ENCODE data around the gene NACC1. TPM values are rescaled to one million over a fixed set of nuclear protein-coding genes. Genes with fewer than 3 reads are reported as not detected.

NACC1 gene
- total RNA-seq, 1 donor from 2014 or later, result 26.7 TPM

DNA sequence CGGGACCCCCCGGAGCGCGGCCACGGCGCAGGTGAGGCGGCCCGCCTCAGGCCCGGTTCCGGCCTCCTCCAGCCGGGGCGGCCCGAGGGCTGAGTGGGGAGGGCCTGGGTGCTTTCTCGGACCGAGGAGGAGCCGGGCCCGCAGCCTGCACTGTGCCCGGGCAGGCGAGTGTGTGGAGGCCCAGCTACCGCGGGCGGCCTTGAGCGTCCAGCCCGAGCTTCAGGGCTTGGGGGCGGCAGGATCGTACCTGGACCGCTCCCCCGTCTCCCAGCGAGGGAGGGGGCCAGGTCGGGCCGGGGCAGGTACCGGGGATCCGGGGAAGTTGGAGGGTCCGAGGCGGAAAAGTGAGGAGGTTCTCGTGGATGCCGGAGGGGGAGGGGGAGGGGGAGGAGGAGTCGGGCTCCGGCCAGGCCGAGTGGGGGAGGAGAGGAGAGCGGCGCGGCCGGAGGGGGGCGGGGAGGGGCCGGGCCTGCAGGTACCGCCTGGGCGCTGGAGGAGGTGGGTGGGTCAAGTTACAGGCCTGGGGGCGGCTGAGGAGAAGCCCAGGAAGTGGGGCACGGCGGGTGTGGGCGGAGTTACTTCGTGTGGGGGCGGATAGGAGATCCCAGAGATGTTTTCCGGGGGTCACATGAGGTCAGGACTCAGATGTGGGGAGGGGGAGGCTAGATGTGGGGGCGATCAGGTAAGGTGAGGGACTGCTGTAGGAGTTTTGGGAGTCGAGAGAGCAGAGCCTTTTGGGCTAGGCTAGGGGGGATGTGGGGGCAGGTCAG lies 545 bp downstream of the NACC1 start:
- DNase-seq (ENCODE audit: low spot score) (peak; percentile 63), ATAC-seq (peak; percentile 29)

- ATAC-seq (no peak), DNase-seq (ENCODE audit: low spot score) (no peak)
Observed at GRCh38 chr19:13119627-13120026, 1.6 kb downstream of the NACC1 start.

DNA sequence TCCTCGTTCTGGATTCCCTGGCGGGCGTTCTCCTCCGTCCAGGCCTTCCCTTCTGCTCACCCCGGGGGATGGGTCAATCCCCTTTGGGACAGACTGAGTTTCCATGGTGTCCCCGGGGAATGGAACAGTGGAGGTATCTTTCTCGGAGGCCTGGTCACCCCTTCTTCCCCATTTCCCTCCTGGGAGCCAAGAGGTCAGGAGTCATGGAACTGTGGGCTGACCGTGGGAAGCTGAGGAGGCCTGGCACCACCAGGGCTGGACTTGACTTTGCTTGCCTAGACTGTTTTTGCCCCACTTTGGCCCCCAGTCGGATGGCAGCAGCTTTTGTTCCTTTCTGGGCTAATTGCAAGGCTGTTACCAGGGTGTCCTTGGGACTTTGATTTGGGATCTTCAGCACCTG lies 2.0 kb downstream of the NACC1 start:
- ATAC-seq (no peak), DNase-seq (ENCODE audit: low spot score) (no peak)

DNA sequence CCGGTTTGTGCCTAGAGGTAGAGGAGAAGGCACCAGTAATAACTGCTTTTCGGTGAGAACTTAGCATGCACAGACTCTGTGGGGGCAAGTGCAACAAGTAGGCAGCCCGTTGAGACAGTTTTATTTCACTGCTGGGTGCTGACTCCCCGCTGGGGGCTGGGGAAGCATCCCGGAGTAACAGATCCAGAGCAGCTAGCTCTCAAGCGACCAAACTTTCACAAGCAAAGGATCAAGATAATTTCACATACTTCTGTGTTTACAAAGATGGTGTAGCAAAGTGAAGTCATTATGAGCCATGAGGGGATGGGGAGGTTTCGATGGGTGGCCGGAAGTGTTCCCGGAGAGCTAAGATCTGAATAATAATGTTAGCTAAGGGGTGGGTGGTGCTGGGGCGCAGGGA lies 2.8 kb downstream of the NACC1 start:
- DNase-seq (ENCODE audit: low spot score), result no peak
- no peak for ATAC-seq

GRCh38 chr19:13121551-13122274 lies 3.6 kb downstream of the NACC1 start:
- DNase-seq (ENCODE audit: low spot score) (no peak), ATAC-seq (no peak)

DNA sequence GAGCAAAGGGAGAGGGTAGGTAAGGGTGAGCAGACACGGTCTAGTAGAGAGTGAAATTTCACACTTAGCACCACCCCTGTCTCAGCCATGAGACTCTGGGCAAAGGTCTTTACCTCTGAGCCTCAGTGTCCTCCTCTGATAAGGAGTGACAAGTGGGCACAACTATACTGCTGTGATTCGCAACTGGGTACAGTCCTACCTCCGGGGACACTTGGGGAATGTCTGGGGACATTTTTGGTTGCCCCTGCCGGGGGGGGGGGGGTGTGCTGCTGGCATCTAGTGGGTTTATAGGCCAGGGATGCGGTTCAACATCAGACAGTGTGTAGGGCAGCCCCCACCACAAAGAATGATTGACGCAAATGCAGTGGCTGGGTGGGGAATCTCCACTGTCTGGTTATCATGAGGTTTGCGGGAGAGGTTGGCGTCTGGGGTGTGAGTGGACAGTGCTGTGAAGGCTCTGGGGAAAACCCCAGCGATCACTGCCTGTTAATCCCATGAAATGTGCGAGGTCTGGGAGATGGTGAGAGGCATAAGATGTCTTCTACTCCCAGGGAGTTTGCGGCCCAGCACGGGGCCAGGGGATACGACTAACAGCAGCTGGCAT lies 4.3 kb downstream of the NACC1 start:
- no peak for DNase-seq (ENCODE audit: low spot score)
- no peak for ATAC-seq

DNA sequence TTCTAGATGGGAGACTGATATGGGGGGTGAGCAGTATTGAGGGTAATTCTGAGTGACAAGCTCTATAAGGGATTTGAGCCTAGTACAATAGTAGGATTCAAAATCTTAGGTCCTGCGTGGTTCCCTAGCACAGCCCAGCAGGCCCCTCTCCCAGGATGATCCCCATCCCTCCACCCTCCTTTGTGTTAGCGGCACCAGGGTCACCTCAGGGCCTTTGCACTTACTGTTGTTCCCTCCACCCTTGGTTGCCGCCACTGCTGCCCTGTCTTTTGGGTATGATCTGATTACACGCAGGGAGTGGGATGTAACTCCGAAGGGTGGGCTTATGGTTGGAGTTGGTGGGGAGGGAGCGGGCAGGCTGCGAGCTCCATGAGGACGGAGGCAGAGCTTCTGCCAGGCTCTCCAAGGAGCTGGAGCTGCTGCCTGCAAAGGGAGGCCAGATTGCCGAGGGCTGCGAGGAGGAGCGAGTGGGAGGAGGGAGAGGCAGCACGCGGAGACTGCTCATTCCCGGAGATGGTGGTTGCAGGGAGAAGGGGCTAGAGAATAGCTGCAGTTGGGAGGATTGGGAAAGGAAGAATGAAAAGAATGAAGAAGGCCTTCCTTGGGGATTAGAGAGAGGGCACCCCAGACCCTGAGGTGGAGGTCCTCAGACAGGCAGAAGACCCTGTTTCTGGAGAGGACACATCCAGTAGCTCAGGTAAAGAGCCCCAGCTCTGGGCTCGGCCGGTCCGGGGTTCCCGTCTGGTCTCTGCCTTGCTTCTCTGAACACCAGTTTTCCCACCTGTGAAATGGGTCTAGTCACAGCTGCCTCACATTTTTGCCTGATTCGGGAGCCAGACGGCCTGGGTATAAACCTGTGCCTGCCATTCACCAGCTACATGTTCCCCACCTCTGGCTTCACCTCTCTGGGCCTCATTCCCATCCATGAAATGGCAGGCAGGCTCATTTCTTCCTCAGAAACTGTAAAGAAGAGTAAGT lies 5.2 kb downstream of the NACC1 start:
- no peak for ATAC-seq
- no peak for DNase-seq (ENCODE audit: low spot score)

GRCh38 chr19:13127051-13127450 lies 9.0 kb downstream of the NACC1 start:
- ATAC-seq (no peak), DNase-seq (ENCODE audit: low spot score) (no peak)

GRCh38 chr19:13127811-13128575 lies 9.9 kb downstream of the NACC1 start:
- ATAC-seq, result no peak
- DNase-seq (ENCODE audit: low spot score), result no peak

DNA sequence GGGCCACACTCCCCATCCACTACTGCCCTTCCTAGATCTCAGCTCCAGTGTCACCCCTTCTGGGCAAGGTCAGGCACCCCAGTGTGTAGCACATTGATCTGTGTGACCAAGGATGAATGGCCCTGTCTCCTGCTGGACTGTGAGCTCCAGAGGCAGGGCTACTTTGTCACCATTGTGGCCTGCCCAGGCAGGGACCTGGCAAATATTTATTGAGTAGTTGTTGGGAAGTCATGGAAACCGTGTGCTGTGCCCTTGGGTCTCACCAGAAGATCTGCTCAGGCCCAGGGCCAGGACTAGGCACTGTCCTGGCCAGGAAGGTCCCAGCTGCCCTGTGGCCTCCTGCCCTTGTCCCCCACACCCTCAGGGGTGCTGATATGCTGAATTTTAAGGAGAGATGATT lies 10.5 kb downstream of the NACC1 start:
- DNase-seq (ENCODE audit: low spot score) (peak; percentile 78), ATAC-seq (peak; percentile 94)

GRCh38 chr19:13129384-13129783 lies 11.3 kb downstream of the NACC1 start:
- DNase-seq (ENCODE audit: low spot score) (no peak), ATAC-seq (no peak)

GRCh38 chr19:13130886-13131490 lies 12.9 kb downstream of the NACC1 start:
- DNase-seq (ENCODE audit: low spot score) (no peak), ATAC-seq (no peak)

DNA sequence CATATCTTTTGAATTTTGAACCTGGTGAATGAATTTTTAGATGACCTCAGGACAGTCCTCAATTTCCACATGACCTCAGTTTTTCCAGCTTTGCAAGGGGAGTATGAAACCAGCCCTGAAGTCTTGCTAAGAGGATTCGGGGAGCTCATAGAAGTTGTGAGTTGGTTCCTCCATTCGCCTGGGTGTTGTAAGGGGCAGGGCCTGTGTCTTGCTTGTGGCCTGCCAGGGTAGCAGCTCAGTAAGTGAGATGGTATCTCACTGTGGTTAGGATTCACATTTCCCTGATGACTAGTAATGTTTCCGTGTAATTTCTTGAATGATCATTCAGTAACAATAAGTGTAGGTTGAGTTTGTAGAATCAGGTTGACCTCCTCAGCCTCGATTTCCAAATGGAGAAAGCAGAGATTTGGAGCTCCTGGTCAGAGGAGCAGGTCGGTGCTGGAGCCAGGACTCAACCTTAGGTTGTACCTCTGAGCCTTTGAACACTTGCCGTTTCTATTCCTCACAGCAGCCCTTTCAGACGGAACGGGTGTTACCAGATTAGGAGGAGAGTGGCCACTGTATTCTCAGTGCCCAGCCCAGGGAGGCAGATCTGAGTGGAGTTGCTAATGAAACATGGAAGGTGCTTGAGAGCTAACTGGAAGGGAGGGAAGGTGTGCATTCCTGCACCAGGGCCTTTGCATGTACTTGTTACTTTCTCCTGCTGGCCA lies 14.6 kb downstream of the NACC1 start:
- DNase-seq (ENCODE audit: low spot score), result no peak
- ATAC-seq, result no peak

- no peak for ATAC-seq
- no peak for DNase-seq (ENCODE audit: low spot score)
Observed at GRCh38 chr19:13133241-13133870, 15.3 kb downstream of the NACC1 start.

GRCh38 chr19:13134626-13135025 lies 16.6 kb downstream of the NACC1 start:
- ATAC-seq, result no peak
- DNase-seq (ENCODE audit: low spot score), result no peak

DNA sequence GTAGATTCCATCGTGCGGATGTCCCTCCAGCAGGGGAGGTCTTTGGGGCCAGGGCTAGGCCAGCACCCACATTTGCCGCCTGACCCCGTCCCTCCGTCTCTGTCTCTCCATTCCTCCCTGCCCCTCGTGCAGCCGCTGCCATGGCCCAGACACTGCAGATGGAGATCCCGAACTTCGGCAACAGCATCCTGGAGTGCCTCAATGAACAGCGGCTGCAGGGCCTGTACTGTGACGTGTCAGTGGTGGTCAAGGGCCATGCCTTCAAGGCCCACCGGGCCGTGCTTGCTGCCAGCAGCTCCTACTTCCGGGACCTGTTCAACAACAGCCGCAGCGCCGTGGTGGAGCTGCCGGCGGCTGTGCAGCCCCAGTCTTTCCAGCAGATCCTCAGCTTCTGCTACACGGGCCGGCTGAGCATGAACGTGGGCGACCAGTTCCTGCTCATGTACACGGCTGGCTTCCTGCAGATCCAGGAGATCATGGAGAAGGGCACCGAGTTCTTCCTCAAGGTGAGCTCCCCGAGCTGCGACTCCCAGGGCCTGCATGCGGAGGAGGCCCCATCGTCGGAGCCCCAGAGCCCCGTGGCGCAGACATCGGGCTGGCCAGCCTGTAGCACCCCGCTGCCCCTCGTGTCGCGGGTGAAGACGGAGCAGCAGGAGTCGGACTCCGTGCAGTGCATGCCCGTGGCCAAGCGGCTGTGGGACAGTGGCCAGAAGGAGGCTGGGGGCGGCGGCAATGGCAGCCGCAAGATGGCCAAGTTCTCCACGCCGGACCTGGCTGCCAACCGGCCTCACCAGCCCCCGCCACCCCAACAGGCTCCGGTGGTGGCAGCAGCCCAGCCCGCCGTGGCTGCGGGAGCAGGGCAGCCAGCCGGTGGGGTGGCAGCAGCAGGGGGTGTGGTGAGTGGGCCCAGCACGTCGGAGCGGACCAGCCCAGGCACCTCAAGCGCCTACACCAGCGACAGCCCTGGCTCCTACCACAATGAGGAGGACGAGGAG lies 17.3 kb downstream of the NACC1 start:
- no peak for DNase-seq (ENCODE audit: low spot score)
- no peak for ATAC-seq

- no peak for ATAC-seq
Observed at GRCh38 chr19:13137290-13137794, 19.3 kb downstream of the NACC1 start.

More at GRCh38 chr19:13137290-13137794, 19.3 kb downstream of the NACC1 start:
- DNase-seq (ENCODE audit: low spot score), result no peak
